GM18526 (cell line): ENCODE results near the gene CDH4.

Experiments used
- POLR2A ChIP-seq: IDR thresholded peaks from 3 replicates; pipeline ENCODE4 v1.6.1; 2011; ENCODE audit not compliant: insufficient read length; ENCODE audit errors: extremely low read depth

The CDH4 gene

GRCh38 chr20:61765081-61765870 lies 513.2 kb downstream of the CDH4 start:
- no peak for TF ChIP-seq POLR2A

GRCh38 chr20:61765871-61766654 lies 514.0 kb downstream of the CDH4 start:
- no peak for TF ChIP-seq POLR2A

- TF ChIP-seq POLR2A = no peak
These were observed 515.0 kb downstream of the CDH4 start for GRCh38 chr20:61766921-61767610.

DNA sequence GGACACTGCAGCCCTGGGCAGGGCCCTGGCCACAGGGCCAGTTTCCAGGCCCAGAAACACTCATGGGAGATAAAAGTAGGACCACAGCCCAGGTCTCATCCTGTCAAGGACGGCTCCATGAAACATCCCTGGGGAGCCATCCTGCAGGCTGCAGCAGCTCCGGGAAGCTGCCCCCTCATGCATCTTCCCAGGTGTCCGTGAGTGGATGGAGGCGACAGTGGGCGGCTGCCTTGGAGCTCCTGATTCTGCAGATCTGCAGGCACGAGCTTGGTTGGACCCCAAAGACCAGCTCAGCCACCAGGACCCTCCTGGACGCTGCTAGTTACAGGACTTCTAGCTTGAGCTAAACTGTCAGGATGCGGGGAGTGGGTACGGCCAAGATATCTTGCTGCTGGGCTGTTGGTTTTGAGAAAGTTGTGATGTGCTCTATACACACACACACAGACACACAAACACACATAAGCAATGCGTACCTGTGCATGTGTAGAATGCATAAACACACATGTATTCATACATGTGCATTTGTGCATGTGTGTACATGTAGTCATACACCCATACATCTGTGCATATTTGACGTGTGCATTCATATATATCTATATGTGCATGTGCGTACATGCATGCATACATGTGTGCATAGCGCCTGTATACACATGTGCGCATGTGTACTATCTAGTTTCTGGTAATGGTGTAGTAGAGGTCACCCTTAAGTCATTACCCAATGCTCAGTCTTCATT lies 515.9 kb downstream of the CDH4 start:
- no peak for TF ChIP-seq POLR2A

- TF ChIP-seq POLR2A = no peak
These were observed 516.7 kb downstream of the CDH4 start for GRCh38 chr20:61768571-61769285.

GRCh38 chr20:61769286-61769832 lies 517.3 kb downstream of the CDH4 start:
- no peak for TF ChIP-seq POLR2A

DNA sequence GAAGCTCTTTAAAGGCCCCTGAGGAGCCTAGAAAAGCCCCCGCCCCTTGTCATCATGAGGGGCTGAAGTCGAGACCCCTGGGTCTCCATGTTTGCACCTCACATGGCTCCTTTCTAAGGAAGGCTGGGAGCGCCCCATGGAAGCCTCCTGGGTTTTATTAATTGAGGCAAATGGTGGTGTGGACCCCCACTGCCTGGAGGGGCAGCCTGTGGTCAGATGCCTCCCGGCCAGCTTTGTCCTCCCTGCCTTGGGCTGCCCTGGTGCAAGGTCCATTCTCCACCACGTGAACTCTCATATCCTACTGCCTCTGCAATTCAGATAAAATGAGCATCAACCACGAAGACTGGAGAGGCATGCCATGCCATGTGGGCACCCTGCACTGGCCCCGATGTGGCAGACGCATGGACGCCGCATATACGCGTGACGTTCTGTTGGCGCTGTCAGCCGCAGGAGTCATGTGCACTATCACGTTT lies 518.1 kb downstream of the CDH4 start:
- TF ChIP-seq POLR2A = no peak

- TF ChIP-seq POLR2A = no peak
These were observed 519.8 kb downstream of the CDH4 start for GRCh38 chr20:61771805-61772350.

DNA sequence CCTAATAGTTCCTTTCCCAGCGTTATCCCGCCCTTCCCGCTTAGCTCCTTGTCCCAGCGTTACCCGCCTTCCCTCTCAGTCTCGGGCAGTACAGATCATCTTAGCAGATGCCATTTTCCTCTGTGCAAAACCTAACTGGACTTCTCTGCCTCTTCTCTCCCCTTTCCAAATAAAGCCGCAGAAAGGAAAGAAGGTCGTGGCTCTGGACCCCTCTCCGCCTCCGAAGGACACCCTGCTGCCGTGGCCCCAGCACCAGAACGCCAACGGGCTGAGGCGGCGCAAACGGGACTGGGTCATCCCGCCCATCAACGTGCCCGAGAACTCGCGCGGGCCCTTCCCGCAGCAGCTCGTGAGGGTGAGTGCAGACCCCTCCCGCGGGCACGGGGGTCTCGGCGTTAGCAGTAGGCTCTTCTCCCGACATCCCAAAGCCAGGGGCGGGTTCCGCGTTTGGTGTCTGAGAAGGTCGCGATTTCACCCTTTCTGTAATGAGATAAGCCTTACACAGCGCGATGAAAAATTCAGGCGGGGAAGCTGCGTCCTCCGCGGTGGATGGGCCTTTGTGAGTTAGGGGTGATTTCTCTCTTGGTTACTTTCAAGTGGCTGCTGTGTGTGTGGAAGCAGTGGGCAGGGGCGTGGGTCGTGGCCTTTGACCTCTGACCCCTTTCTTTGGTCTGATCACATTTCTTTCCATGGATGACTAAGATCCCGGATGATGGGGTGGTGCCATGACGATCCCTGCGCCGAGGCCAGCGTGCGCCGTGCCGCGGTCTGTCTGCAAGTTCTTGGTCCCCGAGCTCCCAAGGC lies 521.0 kb downstream of the CDH4 start:
- no peak for TF ChIP-seq POLR2A

- TF ChIP-seq POLR2A = no peak
These were observed 522.0 kb downstream of the CDH4 start for GRCh38 chr20:61773926-61774587.

DNA sequence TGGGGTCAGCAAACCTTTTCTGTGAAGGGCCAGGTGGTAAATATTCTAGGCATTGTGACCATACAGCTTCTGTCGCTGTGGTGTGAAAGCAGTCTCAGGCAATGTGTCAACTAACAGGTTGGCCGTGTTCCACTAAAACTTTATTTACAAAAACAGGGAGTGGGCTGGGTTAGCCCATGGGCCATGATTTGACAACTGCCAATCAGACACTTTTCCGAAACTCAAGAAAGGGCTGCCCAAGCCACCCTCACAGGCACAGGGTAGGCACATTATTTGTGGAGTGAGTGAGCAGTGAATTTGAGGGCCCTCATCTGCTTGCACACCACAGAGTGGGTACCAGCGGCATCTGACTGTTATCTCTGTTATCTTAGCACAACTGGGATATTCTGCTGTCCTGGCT lies 523.4 kb downstream of the CDH4 start:
- TF ChIP-seq POLR2A = no peak

DNA sequence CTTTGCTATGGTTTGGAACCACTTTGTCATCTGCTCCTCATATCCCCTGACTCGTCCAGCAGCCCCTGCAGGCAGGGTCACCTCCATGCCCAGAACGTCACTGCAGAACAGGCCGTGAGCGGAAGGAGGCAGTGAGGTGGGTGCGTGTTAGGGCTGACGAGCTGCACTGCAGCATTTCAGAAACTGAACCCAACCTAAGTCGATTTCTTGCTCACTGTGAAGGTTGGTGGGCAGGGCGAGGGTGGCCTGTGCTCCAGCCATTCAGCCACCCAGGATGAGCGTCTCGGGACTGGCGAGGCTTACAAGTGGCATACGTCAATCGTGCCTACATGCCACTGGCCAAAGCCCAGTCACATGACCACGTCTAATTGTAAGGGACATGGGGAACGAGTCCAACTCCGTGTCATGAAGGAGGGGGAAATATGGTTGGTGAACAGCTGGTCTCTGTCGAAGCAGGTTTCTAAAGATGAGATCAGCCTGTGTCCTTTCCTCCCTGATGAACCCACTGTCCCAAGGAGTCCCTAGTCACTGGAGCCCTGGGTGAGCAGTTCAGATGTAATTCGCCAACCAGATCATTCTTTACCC lies 524.5 kb downstream of the CDH4 start:
- TF ChIP-seq POLR2A = no peak
